PFSK-1 (cell line): Measurements from ENCODE around the gene GNG12.

Experiments
- POLR2AphosphoS5 ChIP-seq: IDR thresholded peaks from 2 replicates; pipeline ENCODE4 v1.6.1; 2012; ENCODE audit warnings: low read depth, mild to moderate bottlenecking, control low read depth, low read length, moderate library complexity
- SIN3A ChIP-seq: IDR thresholded peaks from 2 replicates; pipeline ENCODE4 v1.6.1; 2012; ENCODE audit warnings: mild to moderate bottlenecking, low read length, moderate library complexity, borderline replicate concordance; ENCODE audit not compliant: insufficient read depth
- TAF1 ChIP-seq: IDR thresholded peaks from 2 replicates; pipeline ENCODE4 v1.6.1; 2012; ENCODE audit warnings: low read length, control low read depth, borderline replicate concordance; ENCODE audit not compliant: insufficient read depth
- TF ChIP-seq, protein P1 (sequence below), 2 experiments: IDR thresholded peaks; 2 replicates each; pipeline versions ENCODE4 v1.6.1 to v1.8.0; 2011 to 2012; ENCODE audit warnings: low read depth in 2 of 2, low read length in 2 of 2, control low read depth in 1 of 2, inconsistent platforms in 1 of 2, mild to moderate bottlenecking in 1 of 2, moderate library complexity in 1 of 2; ENCODE audit not compliant: insufficient read depth in 1 of 2

- TF ChIP-seq, protein P1, sequence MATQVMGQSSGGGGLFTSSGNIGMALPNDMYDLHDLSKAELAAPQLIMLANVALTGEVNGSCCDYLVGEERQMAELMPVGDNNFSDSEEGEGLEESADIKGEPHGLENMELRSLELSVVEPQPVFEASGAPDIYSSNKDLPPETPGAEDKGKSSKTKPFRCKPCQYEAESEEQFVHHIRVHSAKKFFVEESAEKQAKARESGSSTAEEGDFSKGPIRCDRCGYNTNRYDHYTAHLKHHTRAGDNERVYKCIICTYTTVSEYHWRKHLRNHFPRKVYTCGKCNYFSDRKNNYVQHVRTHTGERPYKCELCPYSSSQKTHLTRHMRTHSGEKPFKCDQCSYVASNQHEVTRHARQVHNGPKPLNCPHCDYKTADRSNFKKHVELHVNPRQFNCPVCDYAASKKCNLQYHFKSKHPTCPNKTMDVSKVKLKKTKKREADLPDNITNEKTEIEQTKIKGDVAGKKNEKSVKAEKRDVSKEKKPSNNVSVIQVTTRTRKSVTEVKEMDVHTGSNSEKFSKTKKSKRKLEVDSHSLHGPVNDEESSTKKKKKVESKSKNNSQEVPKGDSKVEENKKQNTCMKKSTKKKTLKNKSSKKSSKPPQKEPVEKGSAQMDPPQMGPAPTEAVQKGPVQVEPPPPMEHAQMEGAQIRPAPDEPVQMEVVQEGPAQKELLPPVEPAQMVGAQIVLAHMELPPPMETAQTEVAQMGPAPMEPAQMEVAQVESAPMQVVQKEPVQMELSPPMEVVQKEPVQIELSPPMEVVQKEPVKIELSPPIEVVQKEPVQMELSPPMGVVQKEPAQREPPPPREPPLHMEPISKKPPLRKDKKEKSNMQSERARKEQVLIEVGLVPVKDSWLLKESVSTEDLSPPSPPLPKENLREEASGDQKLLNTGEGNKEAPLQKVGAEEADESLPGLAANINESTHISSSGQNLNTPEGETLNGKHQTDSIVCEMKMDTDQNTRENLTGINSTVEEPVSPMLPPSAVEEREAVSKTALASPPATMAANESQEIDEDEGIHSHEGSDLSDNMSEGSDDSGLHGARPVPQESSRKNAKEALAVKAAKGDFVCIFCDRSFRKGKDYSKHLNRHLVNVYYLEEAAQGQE (IDR thresholded peaks at IDR 0.05; ENCODE audit: insufficient read depth in 1 of 2, low read depth in 2 of 2, low read length in 2 of 2) = no peak
- TF ChIP-seq POLR2AphosphoS5 (no peak), SIN3A (no peak), TAF1 (no peak)
Measured at GRCh38 chr1:67815303-67816094, 17.8 kb downstream of the GNG12 start.
